HepG2 (cell line): ENCODE data around the gene EDAR. TPM values are rescaled to one million over a fixed set of nuclear protein-coding genes. Genes with fewer than 3 reads are reported as not detected.

Source experiments
- ATAC-seq: fragments of 200-7000 bp; cut with Tn5 transposase; 3 replicates; pipeline ENCODE4 v1.9.1; 2020; ENCODE audit warnings: mild to moderate bottlenecking, moderate library complexity
- BruUV-seq: library from RNA; stranded (reverse); fragments of 400-500 nt; replicated peaks from 2 replicates; lab custom pipeline; 2021; lab: Mats Ljungman, UMichigan
- CTCF ChIA-PET: fragments of 300-600 bp; formaldehyde crosslinking; extraction: SDS; loops from one replicate; lab custom pipeline; 2021; ENCODE audit warnings: low total read pairs, inconsistent platforms, low intra/inter-chr PET ratio; lab: Yijun Ruan, JAX
- POLR2A ChIA-PET: fragments of 350-600 bp; sonication (Branson Sonifier 250); formaldehyde crosslinking; loops from one replicate; lab custom pipeline; 2020; ENCODE audit warnings: antibody characterized with exemption, inconsistent platforms; lab: Yijun Ruan, JAX
- DNase-seq: peaks from one replicate; pipeline ENCODE4 v3.0.0-alpha.2; 2015; ENCODE audit warnings: low spot score
- FAIRE-seq: peaks from 3 replicates; lab custom pipeline; 2011; peaks lifted over from hg19 to GRCh38; lab: Jason Lieb, UNC
- H2AFZ ChIP-seq: one replicate; pipeline ENCODE4 v1.6.1; 2011; ENCODE audit warnings: low read length, inconsistent platforms
- H3K27ac ChIP-seq: fragments of 300-600 bp; 3 replicates; pipeline ENCODE4 v1.8.0; 2011; ENCODE audit warnings: mixed run types, mild to moderate bottlenecking, mixed read lengths, low read length, inconsistent platforms; ENCODE audit not compliant: insufficient read depth; ENCODE audit errors: extremely low read length
- H3K27me3 ChIP-seq, 2 experiments: fragments of 200-600 bp in 1 of 2; 2 replicates in 1 of 2; 3 replicates in 1 of 2; pipeline versions ENCODE4 v1.6.0 to v1.8.0; 2011; ENCODE audit warnings: low read length in 2 of 2, mild to moderate bottlenecking in 2 of 2, moderate library complexity in 2 of 2, inconsistent platforms in 1 of 2; ENCODE audit not compliant: insufficient read depth in 2 of 2, control insufficient read depth in 1 of 2
- H3K36me3 ChIP-seq, 2 experiments: fragments of 200-600 bp in 1 of 2; replicated peaks in 1 of 2; 2 replicates in 1 of 2; 3 replicates in 1 of 2; pipeline versions ENCODE4 v1.5.1 to v1.8.0; 2011; ENCODE audit warnings: low read length in 2 of 2, inconsistent platforms in 1 of 2; ENCODE audit not compliant: insufficient read depth in 2 of 2, control insufficient read depth in 1 of 2
- H3K4me1 ChIP-seq: 2 replicates; pipeline ENCODE4 v1.5.1; 2012; ENCODE audit warnings: low read length, inconsistent platforms; ENCODE audit not compliant: insufficient read depth
- H3K4me2 ChIP-seq: 2 replicates; pipeline ENCODE4 v1.6.0; 2011; ENCODE audit warnings: low read depth, low read length, inconsistent platforms
- H3K4me3 ChIP-seq, 3 experiments: fragments of 200-600 bp in 1 of 3; sonication (generic), shearing (Covaris generic) in 1 of 3; replicated peaks in 1 of 3; 2 replicates each; pipeline ENCODE4 v1.5.1; 2011 to 2016; ENCODE audit warnings: low read length in 3 of 3, inconsistent platforms in 2 of 3, low read depth in 2 of 3, mild to moderate bottlenecking in 2 of 3, control low read depth in 1 of 3, mixed read lengths in 1 of 3; ENCODE audit not compliant: insufficient read depth in 1 of 3
- H3K79me2 ChIP-seq: one replicate; pipeline ENCODE4 v1.6.1; 2011; ENCODE audit warnings: low read length, inconsistent platforms; ENCODE audit not compliant: insufficient read depth
- H3K9ac ChIP-seq: 2 replicates; pipeline ENCODE4 v1.6.0; 2011; ENCODE audit warnings: mild to moderate bottlenecking, low read depth, low read length, inconsistent platforms; ENCODE audit not compliant: insufficient read depth
- H3K9me3 ChIP-seq: 2 replicates; pipeline ENCODE4 v1.5.1; 2012; ENCODE audit warnings: mild to moderate bottlenecking, low read length
- H4K20me1 ChIP-seq: 2 replicates; pipeline ENCODE4 v1.6.0; 2011; ENCODE audit warnings: inconsistent platforms, mild to moderate bottlenecking, low read length, moderate library complexity; ENCODE audit not compliant: insufficient read depth
- AHR ChIP-seq: IDR thresholded peaks from 2 replicates; pipeline ENCODE4 v1.6.1; 2018; ENCODE audit warnings: missing genetic modification reagents, missing compliant biosample characterization
- ARNTL ChIP-seq: sonication (generic); formaldehyde crosslinking; IDR thresholded peaks from 2 replicates; pipeline ENCODE4 v1.4.0; 2020; ENCODE audit warnings: mild to moderate bottlenecking, missing genetic modification reagents
- EEA1 ChIP-seq: sonication (generic); formaldehyde crosslinking; IDR thresholded peaks from 2 replicates; pipeline ENCODE4 v1.5.1; 2020; ENCODE audit warnings: mild to moderate bottlenecking, missing genetic modification reagents, borderline replicate concordance
- ETS1 ChIP-seq: sonication (generic); formaldehyde crosslinking; IDR thresholded peaks from 2 replicates; pipeline ENCODE4 v1.4.0; 2020; ENCODE audit warnings: missing genetic modification reagents
- KLF6 ChIP-seq: IDR thresholded peaks from 2 replicates; pipeline ENCODE4 v1.8.0; 2016; ENCODE audit warnings: missing biosample characterization, missing genetic modification reagents
- MXI1 ChIP-seq: IDR thresholded peaks from 3 replicates; pipeline ENCODE4 v1.6.1; 2012; ENCODE audit warnings: low read depth, low read length, inconsistent platforms, borderline replicate concordance
- PTBP1 ChIP-seq: fragments of 200-400 bp; formaldehyde crosslinking; IDR thresholded peaks from 2 replicates; pipeline ENCODE4 v1.6.1; 2018; ENCODE audit warnings: low read length, low read depth; ENCODE audit not compliant: poor library complexity, severe bottlenecking
- RARG ChIP-seq: sonication (generic); formaldehyde crosslinking; IDR thresholded peaks from 2 replicates; pipeline ENCODE4 v1.4.0; 2020; ENCODE audit warnings: low read depth, mild to moderate bottlenecking, missing genetic modification reagents
- SNAI1 ChIP-seq: sonication (generic); formaldehyde crosslinking; IDR thresholded peaks from 2 replicates; pipeline ENCODE4 v1.5.0; 2020; ENCODE audit warnings: mild to moderate bottlenecking, missing genetic modification reagents, borderline replicate concordance
- ZFP41 ChIP-seq: sonication (generic); formaldehyde crosslinking; IDR thresholded peaks from 2 replicates; pipeline ENCODE4 v1.4.0; 2020; ENCODE audit warnings: mild to moderate bottlenecking, missing genetic modification reagents, borderline replicate concordance
- ZNF251 ChIP-seq: sonication (generic); formaldehyde crosslinking; IDR thresholded peaks from 2 replicates; pipeline ENCODE4 v1.9.0; 2021; ENCODE audit warnings: mild to moderate bottlenecking, missing genetic modification reagents
- ZNF646 ChIP-seq: sonication (generic); formaldehyde crosslinking; IDR thresholded peaks from 2 replicates; pipeline ENCODE4 v1.9.0; 2021; ENCODE audit warnings: mild to moderate bottlenecking, missing genetic modification reagents
- ZNF720 ChIP-seq: sonication (generic); formaldehyde crosslinking; IDR thresholded peaks from 2 replicates; pipeline ENCODE4 v1.4.0; 2020; ENCODE audit warnings: missing genetic modification reagents
- WGBS: methylation state at CpG from one replicate; pipeline ENCODE4 v1.1.6; 2017; ENCODE audit warnings: low lambda C conversion rate; 5-methylcytosine and 5-hydroxymethylcytosine counted together
- in situ Hi-C: cut with HindIII; loops from 2 replicates; pipeline ENCODE4 v1.10.0; 2017; ENCODE audit warnings: low pct_unique_long_range_greater_than_20kb; ENCODE audit not compliant: extremely low pct_ligation_motif_present
- intact Hi-C: fragments of 100-400 bp; cut with micrococcal nuclease; formaldehyde crosslinking; loops from one replicate; pipeline ENCODE4 v1.10.0; 2022; ENCODE audit not compliant: unreplicated experiment
- polyA plus RNA-seq, 8 experiments: library from polyadenylated mRNA; depleted of rRNA in 3 of 8; stranded (reverse) in 7 of 8; unstranded in 1 of 8; fragments of >200 nt; fragmentation: Illumina TruSeq in 4 of 8; extraction: Trizol in 4 of 8; gene quantifications; 2 replicates each; pipeline versions ENCODE4 v1.2.1 to v1.2.3, GENCODE V29; 2011 to 2016; ENCODE audit warnings: low read depth in 4 of 8, missing spikeins in 1 of 8, mixed read lengths in 1 of 8; ENCODE audit not compliant: insufficient read depth in 1 of 8
- total RNA-seq, 5 experiments: library from RNA; depleted of rRNA; stranded (reverse); fragments of >200 nt; fragmentation: Illumina TruSeq; extraction: Trizol; gene quantifications; 2 replicates each; pipeline ENCODE4 v1.2.3, GENCODE V29; 2016; ENCODE audit warnings: low read depth in 1 of 5

The EDAR gene
- total and polyA plus RNA-seq, 2 of the 13 experiments (the other 11 are each of a cell fraction or from before 2014, with no cell fraction given), result not detected

GRCh38 chr2:108972663-108973062 is 16.4 kb downstream of the EDAR start:
- Histone ChIP-seq H2AFZ (no peak overlapping the region), H4K20me1 (no peaks in the 10 kb centered on the region), H3K4me3 (no peak overlapping the region), H3K27ac (no peak overlapping the region), H3K4me2 (no peak overlapping the region), H3K4me1 (no peaks in the 10 kb centered on the region), H3K79me2 (no peaks in the 10 kb centered on the region), H3K27me3 (peaks cover 0 to 35% of the 10 kb centered on the region in 2 experiments; a peak in 2 of 5 replicates), H3K36me3 (no peaks in the 10 kb centered on the region), H3K9me3 (no peaks in the 10 kb centered on the region), H3K9ac (no peak overlapping the region)
- ATAC-seq, result no peak
- no TSS peak for BruUV-seq
- CTCF ChIA-PET, result no interaction called here
- no peak for DNase-seq
- TF ChIP-seq ZNF720, result no peak
- no peak for TF ChIP-seq AHR (CRISPR knock-in tag)
- TF ChIP-seq SNAI1 (CRISPR knock-in tag), result no peak
- TF ChIP-seq MXI1, result no peak
- TF ChIP-seq PTBP1, result no peak
- no peak for TF ChIP-seq ETS1 (CRISPR knock-in tag)
- TF ChIP-seq ARNTL (CRISPR knock-in tag), result no peak
- TF ChIP-seq RARG (CRISPR knock-in tag), result no peak
- no peak for TF ChIP-seq ZFP41
- no peak for TF ChIP-seq ZNF251 (CRISPR knock-in tag)
- TF ChIP-seq KLF6 (CRISPR knock-in tag), result no peak
- no peak for TF ChIP-seq ZNF646 (CRISPR knock-in tag)
- TF ChIP-seq EEA1 (CRISPR knock-in tag), result no peak
- WGBS, result 62% methylated on average over 6 of the region's 6 CpGs
- in situ Hi-C loops (no loop called here), intact Hi-C loops (no loop called here)
- POLR2A ChIA-PET, result no interaction called here
- no peak for FAIRE-seq
